Posterior vena cava (tissue), 2 donors: ENCODE results near the gene CRYBB1. TPM values are rescaled to one million over a fixed set of nuclear protein-coding genes. Genes with fewer than 3 reads are reported as not detected.

Experiments used
- DNase-seq: peaks from one replicate; pipeline ENCODE4 v3.0.0-alpha.2; 2020; ENCODE audit warnings: low spot score
- intact Hi-C, 2 donors: fragments of 100-400 bp; cut with DNase I; formaldehyde crosslinking; loops; one replicate each; pipeline versions ENCODE4 v1.14.1 to v1.14.2; 2022 to 2023
- total RNA-seq, 2 donors: library from RNA; stranded (reverse); fragmentation: NEBNext Ultra II Directional; extraction: Animal tissue kit (Norgen Biotek cat#: 25700); gene quantifications; one replicate each; pipeline ENCODE4 v1.2.1, GENCODE V29; 2021
- donor health status: DM: yes; HTN: yes; CAD: no.
- donor health status: DM: yes; HTN: yes; CAD: no.

CRYBB1 gene
- total RNA-seq, 2 donors from 2014 or later: 1.7 to 2.5 TPM

DNA sequence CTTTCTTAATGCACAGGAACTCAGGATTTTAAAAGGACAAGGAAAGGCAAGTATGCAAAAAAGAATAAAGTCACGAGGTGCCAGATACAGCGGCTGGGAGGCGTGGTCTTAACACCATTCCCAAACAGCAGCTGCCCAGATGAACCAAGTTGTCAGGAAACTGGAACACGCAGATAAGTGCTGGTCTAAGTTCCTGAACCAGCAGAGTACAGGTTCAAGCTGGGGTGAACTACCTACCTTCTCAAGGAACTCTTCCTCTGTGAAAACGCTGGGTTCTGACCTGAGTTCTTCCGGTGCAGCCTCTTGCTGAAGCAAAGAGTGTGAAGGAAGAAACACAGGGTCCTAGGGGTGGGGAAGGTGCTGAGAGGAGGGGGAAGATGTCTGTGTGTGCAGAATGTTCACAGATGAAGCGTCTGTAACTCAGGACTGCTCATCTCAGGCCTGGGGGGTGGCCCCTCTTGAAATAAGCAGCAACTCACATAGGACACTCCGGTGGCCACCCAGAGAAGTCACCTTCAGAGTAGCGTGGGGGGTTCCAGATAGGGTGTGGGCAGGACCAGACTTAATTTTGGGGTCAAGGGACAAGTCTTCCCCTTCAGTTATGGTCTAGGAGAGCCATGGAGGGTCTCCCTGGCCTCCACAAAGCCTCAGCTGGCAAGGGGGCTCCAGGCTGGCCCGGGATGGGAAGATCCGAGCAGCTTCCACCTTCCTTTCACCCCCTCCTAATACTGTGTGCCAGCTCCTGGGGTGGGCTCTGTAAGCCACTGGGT lies 31.1 kb downstream of the CRYBB1 start:
- intact Hi-C loops: loop anchor here in 1 of 2 donors (10.0 kb wide), 1 partner anchor 72 kb away; the partner anchor contains the start of gene TFIP11
- peak; percentile 68 for DNase-seq

DNA sequence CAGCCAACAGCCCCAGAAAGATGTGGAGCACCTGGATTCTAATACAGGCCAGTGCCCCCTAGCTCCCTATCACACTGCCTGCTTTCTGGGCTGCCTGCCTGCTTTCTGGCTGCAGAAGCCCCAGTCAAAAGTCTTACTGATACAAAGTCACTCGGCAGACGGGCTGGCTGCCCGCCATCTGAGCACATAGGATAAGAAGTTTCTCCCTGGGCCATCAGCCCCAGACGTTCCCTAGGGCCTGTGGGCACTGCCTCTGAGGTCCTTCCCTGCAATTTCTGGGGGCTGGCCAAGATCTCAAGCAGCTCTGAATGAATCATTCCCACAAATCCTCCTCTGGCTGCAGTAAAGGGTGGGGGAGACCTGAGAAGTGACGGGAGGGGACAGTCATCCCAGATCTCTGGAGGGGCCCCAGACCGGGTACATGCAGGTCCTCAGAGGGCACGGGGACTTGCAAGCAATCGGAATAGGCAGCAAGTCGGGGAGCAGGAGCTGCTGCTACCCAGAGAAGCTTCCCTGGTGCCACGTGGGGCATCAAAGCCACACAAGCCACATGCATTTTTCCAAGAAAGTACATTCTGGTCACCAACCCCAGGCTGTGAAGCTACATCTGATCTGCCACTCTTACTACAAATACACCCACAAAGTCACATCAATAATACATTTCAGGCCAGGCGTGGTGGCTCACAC lies 32.6 kb downstream of the CRYBB1 start:
- peak; percentile 86 for DNase-seq
- intact Hi-C loops: loop anchor here in 1 of 2 donors (10.0 kb wide), 1 partner anchor 70 kb away; the partner anchor contains the start of gene TFIP11

DNA sequence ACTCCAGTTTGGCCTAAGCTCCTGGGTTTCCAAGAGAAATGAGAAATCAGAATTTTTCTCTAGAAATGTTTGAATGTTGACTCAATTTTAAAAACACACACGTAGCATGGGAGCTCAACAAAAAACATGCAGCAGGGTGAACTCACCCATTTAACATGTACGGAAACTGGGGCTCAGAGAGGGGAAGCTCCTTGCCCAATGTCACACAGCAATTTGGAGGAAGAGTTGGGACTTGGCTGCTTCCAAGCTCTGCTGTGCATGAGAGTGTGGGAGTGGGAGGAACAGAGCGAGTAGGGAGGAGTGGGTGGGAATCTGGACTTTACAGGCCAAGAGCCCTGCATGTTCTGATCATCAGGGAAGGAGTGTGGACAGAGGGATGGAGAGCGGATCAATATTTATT lies 33.8 kb downstream of the CRYBB1 start:
- no peak for DNase-seq
- intact Hi-C loops: loop anchor here in 1 of 2 donors (10.0 kb wide), 1 partner anchor 69 kb away; the partner anchor contains the start of gene TFIP11

DNA sequence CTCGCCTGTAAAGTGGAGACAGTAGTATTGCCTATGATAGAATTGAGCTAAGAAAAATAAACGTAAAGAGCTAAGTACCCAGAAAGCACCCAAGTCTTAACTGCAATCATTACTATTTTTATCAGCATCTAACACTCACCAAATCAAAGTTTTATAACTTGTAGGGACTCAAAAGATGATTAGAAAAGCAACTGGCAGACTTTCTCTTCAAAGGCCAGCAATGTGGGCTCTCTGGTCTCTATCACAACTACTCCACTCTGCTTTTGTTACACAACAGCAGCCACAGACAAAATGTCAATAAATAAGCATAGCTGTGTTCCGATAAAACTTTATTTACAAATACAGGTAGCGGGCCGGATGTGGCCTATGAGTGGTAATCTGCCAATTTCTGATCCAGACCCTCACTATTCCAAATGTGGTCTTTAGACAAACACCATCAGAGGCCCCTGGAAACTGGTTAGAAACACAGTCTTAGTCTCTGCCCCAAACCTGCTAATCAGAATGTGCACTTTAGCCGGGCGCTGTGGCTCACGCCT lies 36.1 kb downstream of the CRYBB1 start:
- intact Hi-C loops: loop anchor here in 1 of 2 donors (10.0 kb wide), 1 partner anchor 67 kb away; the partner anchor contains the start of gene TFIP11
- no peak for DNase-seq

DNA sequence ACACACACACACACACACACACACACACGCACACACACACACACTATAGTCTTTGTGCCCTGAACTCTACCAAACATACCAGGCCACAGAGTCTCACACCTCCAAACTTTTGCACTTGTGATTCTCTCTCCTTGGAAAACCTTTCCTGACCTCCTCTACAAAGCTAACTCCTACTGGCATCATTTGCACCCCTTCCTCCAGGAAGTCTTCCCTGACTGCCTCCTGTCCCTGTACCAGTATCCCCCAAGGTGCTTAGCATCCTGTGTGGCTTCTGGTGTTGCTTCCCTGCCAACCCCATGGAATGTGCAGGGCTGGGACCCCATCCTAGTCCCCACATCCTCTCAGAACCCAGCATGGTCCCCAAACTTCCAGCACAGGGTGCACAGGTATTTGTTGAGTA lies 36.8 kb downstream of the CRYBB1 start:
- DNase-seq: no peak
- intact Hi-C loops: loop anchor here in 1 of 2 donors (10.0 kb wide), 1 partner anchor 66 kb away; the partner anchor contains the start of gene TFIP11

DNA sequence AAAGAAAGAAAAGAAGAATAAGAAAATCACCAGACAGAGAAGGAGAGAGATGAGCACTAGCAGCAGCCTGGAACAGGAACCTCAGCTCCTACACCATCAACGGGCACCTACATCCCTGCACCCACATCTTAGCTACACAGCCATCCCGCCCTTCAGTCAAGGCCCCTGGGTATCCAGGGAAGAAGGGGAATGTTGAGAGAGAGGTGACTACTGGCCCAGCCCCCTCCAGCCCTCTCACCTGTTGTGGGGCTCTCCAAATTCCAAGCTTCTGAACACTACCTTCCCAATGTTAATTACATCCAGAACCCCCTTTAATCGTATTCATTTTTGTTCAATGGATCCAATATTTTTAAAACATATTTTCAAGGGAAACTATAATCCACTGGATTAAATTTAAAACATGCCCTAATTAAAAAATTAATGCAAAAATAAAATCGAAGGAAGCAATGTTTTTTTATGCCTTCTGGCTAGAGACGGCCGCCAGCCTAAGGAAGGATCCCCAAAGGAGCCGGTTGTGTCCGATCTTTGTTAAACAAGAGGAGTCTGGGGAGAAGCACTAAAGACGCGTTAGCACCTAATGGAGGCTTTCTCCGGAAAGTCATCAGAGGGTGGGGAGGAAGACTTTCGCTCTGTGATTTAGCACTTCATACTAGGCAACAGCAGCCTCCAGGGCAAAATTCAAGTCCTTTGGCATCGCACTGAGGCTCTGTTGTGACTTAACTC lies 37.4 kb downstream of the CRYBB1 start:
- no peak for DNase-seq
- intact Hi-C loops: loop anchor here in 1 of 2 donors (10.0 kb wide), 1 partner anchor 66 kb away; the partner anchor contains the start of gene TFIP11

DNA sequence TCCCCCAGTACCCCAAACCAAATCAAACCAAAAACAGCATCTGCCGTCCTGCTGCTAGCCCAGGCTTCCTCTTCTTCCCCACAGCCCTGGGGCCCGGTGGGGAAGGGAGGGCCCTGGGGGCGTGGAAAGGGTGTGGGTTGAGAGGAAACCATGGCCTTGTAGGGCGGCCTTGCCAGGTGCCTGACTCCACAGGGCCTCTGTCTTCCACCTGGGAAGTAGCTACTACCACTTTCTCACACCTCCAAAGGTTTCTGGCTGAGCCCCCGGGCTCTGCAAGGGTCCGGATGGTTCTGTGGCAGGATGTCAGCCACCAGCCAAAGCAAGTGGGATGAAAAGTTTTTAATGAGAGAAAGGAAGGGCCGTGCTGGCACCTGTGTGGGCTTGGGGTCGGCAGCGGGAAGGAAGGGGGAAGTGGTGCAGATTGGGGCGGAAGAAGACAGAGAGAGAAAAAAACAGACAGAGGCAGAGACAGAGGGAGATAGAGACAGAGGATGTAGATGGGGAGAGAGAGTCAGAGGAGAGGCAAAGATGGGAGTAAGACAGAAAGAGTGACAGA lies 38.4 kb downstream of the CRYBB1 start:
- peak; percentile 83 for DNase-seq
- intact Hi-C loops: no loop called here

DNA sequence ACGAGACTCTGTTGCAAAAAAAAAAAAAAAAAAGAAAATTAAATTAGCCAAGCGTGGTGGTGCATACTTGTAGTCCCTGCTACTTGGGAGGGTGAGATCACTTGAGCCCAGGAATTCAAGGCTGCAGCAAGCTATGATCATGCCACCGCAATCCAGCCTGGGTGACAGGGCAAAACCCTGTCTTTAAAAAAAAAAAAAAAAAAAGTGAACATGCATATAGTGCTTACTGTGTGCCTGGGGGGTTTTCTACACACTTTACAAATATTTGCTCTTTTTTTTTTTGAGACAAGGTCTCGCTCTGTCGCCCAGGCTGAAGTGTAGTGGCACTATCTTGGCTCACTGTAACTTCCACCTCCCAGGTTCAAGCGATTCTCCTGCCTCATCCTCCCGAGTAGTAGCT lies 40.7 kb downstream of the CRYBB1 start:
- intact Hi-C loops: no loop called here

DNA sequence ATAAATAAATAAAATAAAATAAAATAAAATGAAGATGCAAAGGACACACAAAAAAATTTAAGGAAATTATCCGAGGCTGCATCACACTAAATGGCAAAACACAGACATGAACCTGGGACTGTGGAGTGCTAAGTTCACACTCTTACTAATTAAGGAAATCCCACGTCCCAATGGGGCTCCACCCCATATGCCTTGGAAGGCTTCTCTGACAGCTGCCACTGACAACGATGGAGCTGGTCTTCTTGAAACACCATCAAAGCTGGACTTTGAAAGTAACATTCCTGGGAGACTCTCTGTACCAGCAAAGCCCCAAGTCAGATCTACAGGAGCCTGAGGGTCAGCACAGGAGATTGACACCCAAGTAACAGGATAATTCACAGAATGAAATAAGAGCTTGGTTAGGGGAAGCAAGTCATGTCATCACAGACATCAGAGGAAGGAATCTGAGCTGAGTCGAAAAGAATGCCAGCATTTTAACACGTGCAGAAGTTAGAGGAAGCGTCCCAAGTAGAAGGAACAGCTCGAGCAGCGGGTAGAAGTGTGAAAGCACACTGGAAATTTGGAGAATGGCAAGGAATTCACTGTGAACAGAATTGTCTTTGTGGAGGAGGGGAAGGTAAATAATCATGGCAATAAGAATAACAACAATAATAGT lies 41.7 kb downstream of the CRYBB1 start:
- intact Hi-C loops: no loop called here
- DNase-seq: no peak

More for the DNA sequence above, 40.7 kb downstream of the CRYBB1 start:
- DNase-seq: no peak

DNA sequence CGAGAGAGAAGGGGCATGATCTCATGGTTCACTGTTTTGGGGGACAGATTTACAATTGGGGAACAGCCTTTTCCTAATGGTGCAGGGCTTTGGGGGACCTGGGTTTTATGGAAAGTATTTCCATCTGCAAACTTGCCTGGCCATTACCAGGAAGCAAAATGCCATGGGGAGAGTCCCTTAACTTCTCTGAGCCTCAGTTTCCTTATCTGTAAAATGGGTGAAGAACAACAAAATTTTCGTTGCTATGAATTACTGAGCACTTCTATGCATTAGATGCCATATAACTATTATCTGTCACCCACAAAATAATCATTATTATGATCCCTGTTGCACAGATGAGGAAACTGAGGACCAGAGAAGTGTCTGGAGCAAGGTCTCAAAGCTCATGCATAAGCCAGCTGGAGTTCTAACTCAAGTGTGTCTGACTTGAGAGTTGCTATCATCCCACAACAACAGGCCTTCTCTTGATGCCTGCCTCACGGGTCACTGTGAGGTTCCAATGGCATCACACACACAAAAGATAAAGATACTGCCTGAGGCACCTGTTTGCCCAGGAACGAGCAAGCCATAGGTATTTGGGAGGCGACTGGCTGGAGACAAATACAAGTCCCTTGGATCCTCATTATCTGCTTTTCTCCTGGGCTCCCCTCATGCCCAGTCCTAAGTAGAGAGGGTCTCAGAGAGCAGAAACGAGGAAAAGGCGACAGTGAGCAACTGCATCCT lies 43.7 kb downstream of the CRYBB1 start:
- DNase-seq: no peak
- intact Hi-C loops: no loop called here

DNA sequence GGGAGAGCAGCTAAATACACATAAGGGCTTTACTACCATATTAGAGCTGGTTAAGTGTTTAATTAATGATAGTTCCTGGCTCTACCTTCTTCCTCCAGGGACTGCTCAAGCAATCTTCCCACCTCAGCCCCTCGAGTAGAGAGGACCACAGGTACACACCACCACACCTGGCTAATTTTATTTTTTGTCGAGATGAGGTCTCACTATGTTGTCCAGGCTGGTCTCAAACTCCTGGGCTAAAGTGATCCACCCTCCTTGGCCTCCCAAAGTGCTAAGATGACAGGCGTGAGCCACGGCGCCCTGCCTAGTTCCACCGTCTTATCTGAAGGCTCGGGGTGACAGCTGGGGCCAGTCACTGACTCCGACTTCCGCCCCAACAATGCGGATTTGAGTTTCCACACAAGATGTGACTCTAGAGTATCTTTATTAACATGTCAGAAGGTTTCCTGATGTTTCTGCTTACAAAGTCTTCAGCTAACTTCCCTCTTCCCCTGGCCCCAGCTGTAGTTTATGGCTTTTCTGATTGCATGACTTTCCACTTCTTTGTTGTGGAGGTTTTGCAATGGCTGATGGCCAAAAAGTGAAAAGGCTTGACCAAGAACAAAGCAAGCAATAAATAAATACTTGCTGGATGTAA lies 44.7 kb downstream of the CRYBB1 start:
- DNase-seq: peak; percentile 88
- intact Hi-C loops: no loop called here

DNA sequence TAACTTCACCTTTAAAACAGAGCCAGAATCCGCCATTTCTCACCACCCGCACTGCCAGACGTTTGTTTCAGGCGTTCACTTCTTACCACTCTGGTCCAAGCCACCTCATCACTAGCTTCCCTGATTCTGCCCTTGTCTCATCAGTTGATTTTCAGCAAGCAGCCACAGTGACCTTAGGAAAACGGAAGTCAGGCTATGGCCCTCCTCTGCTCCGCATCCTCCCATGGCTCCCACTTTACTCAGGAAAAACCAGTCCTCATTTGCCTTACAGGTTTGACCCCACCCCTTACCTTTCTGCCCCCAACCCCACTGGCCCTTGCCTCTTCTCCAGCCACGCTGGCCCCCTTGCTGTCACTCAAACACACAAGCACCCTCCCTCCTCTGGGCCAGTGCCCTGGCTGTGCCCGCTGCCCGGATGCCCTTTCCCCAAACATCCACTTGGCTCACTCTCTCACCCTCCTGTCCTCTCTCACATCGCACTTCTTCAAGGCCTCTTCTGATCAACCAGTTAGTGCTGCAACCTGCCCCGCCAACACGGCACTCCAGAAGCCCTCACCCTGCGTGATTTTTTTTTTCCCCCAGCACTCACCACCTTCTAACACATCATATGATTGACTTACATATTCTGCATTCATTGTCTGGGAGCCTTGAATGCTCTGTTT lies 46.8 kb downstream of the CRYBB1 start:
- DNase-seq: no peak
- intact Hi-C loops: no loop called here

DNA sequence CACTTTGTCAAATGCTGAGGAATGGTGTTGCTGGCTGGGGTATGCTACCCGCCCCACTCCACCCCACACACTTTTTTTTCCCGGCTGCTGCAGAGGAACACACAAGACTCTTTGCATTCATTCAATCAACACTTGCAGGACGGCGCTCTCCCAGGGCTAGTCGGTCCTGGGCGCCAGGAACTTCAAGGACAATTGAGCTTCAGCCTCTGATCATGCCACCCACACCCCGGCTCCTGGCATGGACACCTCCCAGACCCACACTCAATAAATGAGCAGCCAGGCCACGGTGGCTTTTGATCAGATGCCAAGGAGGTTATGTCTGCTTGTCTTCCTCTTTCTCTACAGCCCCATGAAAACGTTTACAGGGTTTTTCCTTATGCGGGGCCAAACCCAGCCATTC lies 47.7 kb downstream of the CRYBB1 start:
- intact Hi-C loops: no loop called here

DNA sequence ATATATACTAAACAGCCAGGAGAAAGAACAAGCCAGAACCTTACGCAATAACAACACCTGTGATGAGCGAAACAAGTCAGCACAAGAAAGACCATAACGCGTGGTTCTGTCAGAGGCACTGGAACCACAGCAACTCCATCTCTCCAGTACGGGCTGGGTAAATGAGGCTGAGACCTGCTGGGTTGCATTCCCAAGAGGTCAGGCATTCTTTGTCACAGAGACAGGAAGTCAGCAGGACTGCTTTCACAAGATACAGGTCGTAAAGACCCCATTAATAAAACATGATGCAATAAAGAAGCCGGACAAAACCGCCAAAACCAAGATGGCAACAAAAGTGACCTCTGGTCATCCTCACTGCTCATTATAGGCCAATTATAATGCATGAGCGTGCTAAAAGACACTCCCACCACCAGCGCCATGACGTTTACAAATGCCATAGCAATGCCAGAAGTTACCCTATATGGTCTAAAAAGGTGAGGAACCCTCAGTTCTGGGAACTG lies 49.6 kb downstream of the CRYBB1 start:
- intact Hi-C loops: no loop called here
- no peak for DNase-seq

More for the DNA sequence above, 47.7 kb downstream of the CRYBB1 start:
- no peak for DNase-seq

DNA sequence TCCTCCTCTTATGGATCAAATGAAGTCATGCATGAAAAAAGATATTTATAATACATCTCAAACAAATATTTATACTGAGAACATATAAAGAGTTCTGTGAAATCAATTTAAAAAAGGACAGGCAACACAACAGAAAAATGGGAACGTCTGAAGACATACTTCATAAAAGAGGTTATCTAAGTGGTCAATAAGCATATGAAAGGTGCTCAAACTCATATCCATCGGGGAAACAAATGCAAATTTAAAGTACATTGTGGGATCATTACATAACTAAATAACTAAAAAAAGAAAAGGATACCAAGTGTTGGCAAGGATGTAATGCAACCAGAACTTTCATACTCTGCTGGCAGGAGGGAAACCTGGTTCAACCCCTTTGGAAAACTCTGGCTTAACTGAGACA lies 50.2 kb downstream of the CRYBB1 start:
- DNase-seq: no peak
- intact Hi-C loops: no loop called here

- intact Hi-C loops: no loop called here
- DNase-seq: no peak
These were observed 50.8 kb downstream of the CRYBB1 start for GRCh38 chr22:26566994-26567393.

GRCh38 chr22:26565889-26566288 lies 51.9 kb downstream of the CRYBB1 start:
- intact Hi-C loops: no loop called here
- no peak for DNase-seq
